Stimulated activated CD4-positive, alpha-beta T cell treated with anti-CD3 and anti-CD28 coated beads, TNF-alpha, amount 100 ng/mL, for 1 hour (primary cell): ENCODE measurements around the gene OCA2.

Experiments
- DNase-seq, 3 donors: peaks; one replicate each; pipeline ENCODE4 v3.0.0-alpha.2; 2020; ENCODE audit warnings: low read depth in 3 of 3, low spot score in 1 of 3

OCA2 gene

DNA sequence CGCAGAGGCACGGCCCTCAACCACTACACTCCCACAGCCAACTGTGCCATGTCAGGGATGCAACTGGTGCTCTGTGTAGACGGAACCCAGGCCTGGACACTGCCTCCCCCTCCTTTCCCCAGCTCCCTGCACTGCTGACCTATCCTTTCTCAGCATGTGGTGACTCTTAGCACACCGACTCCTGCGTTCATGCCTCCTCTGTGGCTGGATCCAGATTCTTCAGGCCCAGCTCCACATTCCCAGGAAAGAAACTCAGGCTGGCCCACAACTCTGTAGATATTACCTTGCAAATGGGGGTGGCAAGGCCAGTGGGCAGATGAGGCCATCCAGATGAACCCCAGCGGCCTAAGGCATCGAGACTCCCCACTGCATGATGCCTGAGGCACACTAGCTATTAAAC, 272.7 kb downstream of the OCA2 start:
- DNase-seq = no peak

DNA sequence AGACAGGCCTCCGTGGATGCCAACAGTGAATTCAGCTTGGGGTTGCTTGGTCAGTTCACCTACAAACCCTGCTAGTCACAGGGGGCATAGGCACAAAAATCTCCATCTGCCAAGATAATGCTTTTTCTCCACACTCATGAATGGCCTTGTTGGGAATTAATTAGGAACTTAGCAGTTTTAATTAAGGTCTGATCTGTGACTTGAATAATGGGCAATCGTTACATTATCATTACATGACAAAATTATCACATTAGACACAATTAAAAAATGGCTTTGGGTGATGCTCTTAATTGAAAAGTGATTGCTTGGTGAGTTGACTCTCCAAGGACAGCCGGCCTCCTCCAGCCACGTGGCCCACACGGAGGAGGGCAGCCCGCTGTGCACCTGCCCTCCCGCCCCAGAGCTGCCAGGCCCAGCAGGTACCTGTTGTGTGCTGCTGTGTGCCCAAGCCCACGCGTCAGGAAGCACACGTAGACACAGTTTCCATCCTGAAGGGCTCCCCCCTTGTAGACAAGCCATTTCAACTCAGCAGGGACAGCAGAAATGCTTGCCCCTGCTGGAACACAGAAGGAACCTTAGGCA, 274.2 kb downstream of the OCA2 start:
- DNase-seq = no peak

DNA sequence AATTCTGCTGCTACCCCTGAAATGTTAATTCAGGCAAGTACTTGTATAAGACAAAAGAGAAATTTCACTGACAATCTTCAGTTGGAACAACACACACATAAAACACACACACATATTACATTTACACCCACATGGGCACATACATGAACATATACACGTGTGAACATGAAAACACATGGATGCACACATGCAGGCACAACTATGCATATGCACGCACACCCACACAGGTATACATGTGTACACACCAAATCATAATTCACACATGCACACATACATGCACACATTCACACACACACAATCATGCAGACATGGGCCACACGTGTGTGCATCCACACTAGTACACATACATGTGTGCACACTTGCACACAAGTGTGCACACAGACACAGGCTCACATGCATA, 277.8 kb downstream of the OCA2 start:
- DNase-seq = no peak

- DNase-seq = no peak
These were observed 278.4 kb downstream of the OCA2 start for GRCh38 chr15:27820722-27821121.

DNA sequence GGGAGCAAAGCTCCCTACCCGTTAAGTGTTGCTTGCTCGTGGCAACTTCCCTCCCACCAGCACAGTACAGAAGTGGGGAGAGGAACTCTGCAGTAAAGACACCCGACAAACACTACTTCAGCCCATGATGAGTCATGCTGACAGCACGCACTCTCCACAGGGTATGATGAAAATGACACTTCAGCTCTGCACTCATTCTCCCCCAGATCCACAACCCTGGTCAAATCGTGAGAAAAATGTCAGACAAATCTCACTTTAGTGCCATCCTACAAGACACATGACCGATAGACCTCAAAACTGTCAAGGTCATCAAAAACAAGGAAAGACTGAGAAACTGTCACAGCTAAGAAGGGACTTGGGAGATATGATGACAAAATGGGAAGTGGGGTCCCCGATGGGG, 278.9 kb downstream of the OCA2 start:
- DNase-seq = no peak

- DNase-seq = no peak
These were observed 281.9 kb downstream of the OCA2 start for GRCh38 chr15:27817258-27817657.

DNA sequence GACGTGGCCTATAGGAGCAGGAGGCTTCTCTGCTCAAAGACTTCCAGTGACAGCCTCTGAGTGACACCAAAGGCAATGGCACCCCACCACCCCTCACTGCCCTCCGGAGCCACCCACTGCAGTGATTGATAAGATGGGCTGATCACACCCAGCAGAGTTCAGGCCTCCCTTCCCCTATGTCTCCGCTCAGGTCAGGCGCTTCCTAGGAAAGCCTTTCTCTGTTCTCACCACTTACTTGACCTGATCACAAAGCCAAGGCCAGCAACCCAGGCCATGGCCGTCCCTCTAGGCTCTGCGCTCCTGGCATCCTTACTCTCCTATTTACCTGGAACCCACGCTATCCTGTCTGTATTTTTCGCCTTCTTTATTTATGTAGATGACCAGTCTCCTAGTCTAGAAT, 282.3 kb downstream of the OCA2 start:
- DNase-seq = no peak

DNA sequence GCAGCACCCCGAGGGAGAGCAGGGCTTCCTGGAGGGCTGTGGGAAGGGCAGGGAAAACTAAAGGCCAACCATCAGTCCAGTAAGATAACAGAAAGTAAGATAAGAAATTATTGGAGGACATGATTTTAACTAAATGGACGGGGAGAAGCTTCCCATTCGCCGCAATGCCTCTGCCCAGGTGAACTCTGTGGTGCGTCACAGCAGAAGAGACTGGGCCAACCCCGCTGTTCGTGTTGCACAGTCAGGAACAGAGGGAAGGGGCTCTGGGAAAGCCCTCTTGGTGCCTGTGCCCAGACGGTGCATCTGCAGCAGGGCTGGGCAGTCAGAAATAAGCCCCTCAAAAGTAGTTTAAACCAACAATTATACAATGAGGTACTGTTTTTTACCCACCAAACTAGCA, 284.1 kb downstream of the OCA2 start:
- DNase-seq = no peak

DNA sequence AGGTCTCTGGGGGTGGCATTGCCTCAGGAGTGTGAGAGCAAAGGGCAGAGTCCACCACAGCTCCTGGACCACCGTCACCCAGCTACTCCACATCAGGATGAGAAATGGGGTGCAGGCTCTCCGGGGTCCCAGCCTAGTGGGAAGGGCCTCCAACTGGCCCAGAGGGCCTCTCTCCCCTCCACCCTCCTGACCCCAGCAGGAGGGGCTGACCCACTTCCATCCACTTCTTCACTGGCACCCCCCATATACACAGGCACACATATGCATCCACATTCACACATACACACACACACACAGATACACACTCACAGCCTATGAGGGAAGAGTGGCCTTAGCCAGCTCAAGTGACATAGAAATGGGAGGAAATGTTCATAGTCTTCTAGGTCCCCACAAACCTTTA, 286.0 kb downstream of the OCA2 start:
- DNase-seq = no peak

- no peak for DNase-seq
These were observed 290.9 kb downstream of the OCA2 start for GRCh38 chr15:27808182-27808581.

- no peak for DNase-seq
These were observed 291.8 kb downstream of the OCA2 start for GRCh38 chr15:27807335-27807734.

DNA sequence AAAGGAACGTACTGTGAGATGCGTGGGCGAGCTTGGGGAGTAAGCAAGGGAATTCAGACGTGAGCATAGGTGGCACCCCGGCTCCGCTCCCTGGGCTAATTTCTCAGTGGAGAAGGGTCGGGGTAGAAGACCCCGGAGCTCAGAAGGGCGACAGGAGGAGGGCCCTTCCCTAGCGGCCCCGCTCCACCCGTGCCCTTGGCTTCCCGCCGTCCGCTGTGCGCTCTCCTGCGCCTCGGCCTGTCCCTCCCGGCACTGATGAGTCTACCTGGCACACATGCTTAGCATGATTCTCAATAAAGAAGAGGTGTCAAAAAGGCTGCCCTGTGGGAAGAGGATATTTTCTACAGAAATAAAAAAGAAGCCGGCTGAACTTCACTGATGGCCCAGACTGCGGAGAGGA, 292.7 kb downstream of the OCA2 start:
- DNase-seq = no peak

GRCh38 chr15:27805261-27806220, 293.6 kb downstream of the OCA2 start:
- DNase-seq = no peak

- no peak for DNase-seq
These were observed 294.4 kb downstream of the OCA2 start for GRCh38 chr15:27804569-27805260.

- no peak for DNase-seq
These were observed 300.3 kb downstream of the OCA2 start for GRCh38 chr15:27798807-27799206.

- no peak for DNase-seq
These were observed 301.4 kb downstream of the OCA2 start for GRCh38 chr15:27797765-27798164.

GRCh38 chr15:27796405-27797320, 302.5 kb downstream of the OCA2 start:
- no peak for DNase-seq

DNA sequence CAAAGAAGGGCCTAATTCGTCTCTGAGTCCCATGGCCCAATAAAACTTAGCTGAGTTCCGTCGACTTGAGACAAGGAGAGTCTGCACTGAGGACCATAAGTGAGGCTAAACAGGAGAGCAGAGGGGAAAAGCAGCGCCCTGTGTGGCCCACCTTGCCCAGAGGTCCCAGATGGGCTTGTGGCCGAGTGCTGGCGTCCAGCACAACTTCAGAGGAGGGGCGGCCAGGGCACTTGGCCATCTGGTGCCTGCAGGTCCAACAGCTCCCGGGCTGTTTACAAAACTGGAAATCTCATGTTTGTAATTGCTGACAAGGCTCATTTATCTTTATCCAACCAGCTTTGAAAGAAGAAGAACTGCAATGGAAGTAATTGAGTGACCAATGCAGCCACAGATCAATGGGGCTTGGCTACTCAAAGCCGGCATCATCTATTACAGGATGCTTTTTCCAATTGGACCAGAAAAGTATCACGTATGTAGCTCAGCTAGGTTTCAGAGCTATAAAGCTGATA, 306.3 kb downstream of the OCA2 start:
- DNase-seq = no peak

DNA sequence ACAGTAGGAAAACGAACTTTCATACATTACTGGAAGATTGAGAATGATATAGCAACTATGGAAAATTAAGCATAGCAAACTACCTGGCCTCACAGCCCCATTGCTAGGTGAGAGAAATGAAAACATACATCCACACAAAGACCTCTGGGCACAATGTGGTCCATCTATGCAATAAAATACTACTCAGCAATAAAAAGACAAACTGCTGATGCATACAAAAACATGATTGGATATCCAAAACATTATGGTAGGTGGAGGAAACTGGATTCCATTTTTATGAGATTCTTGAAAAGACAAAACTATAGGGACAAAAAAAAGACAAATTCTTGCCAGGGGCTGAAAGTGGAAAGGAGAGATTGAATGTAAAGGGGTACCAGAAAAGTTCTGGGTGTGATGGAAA, 308.8 kb downstream of the OCA2 start:
- no peak for DNase-seq

DNA sequence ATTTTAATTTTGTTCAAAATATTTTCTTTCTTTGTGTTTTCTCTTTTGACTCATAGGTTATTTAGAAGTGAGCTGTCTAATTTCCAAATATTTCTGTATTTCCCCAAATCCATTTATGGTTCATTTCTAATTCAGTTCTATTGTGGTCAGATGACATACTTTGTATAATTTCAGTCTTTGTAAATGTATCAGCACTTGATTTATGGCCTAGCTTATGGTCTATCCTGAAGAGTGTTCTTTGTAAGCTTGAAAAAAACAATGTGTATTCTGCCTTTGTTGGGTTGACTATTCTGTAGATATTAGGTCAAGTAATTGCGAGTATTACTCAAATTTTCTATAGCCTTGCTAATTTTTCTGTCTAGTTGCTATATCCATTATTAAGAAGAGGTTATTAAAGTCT, 311.2 kb downstream of the OCA2 start:
- DNase-seq = no peak

GRCh38 chr15:27784107-27784506, 315.0 kb downstream of the OCA2 start:
- DNase-seq = no peak
